Measurements from ENCODE around the gene RASSF10. TPM values are rescaled to one million over a fixed set of nuclear protein-coding genes. Genes with fewer than 3 reads are reported as not detected.

RASSF10 gene
- total RNA-seq, 1 experiment from 2014 or later = 3.2 TPM

DNA sequence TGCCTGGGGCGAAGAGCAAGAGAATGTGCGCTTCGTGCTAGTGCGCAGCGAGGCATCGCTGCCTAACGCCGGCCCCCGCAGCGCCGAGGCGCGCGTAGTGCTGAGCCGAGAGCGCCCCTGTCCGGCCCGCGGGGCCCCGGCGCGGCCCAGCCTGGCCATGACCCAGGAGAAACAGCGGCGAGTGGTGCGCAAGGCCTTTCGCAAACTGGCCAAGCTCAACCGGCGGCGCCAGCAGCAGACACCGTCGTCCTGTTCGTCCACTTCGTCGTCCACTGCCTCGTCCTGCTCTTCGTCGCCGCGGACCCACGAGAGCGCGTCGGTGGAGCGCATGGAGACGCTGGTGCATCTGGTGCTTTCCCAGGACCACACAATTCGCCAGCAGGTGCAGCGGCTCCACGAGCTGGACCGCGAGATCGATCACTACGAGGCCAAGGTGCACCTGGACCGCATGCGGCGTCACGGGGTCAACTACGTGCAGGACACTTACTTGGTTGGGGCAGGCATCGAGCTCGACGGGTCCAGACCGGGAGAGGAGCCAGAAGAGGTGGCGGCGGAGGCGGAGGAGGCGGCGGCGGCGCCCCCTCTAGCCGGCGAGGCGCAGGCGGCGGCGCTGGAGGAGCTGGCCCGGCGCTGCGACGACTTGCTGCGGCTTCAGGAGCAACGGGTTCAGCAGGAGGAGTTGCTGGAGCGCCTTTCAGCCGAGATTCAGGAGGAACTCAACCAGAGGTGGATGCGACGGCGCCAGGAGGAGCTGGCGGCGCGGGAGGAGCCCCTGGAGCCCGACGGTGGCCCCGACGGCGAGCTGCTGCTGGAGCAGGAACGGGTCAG, 1.0 kb downstream of the RASSF10 start (continued):
- TF ChIP-seq AR (CRISPR knock-in tag; IDR thresholded peaks at IDR 0.05) = no peak
- TF ChIP-seq NFATC4 (CRISPR knock-in tag; IDR thresholded peaks at IDR 0.05) = no peak
- TF ChIP-seq TCF7 (CRISPR knock-in tag; IDR thresholded peaks at IDR 0.05; ENCODE audit: low read depth) = peak; percentile 94; the same call in 1 of the 2 replicates
- TF ChIP-seq FOXK1 (CRISPR knock-in tag; IDR thresholded peaks at IDR 0.05) = peak; percentile 87
- peak; percentile 90 for TF ChIP-seq CREB1 (CRISPR knock-in tag; IDR thresholded peaks at IDR 0.05)
- peak; percentile 68 for TF ChIP-seq ETV6 (CRISPR knock-in tag; IDR thresholded peaks at IDR 0.05)
- TF ChIP-seq FOXJ3 (CRISPR knock-in tag; IDR thresholded peaks at IDR 0.05; ENCODE audit: borderline replicate concordance) = no peak
- TF ChIP-seq NFYB (CRISPR knock-in tag; conservative IDR thresholded peaks at IDR 0.05; ENCODE audit: low read depth) = peak; percentile 53; the same call in 1 of the 2 replicates
- no peak for TF ChIP-seq PRRX2 (CRISPR knock-in tag; IDR thresholded peaks at IDR 0.05)
- TF ChIP-seq TP53 (CRISPR knock-in tag; IDR thresholded peaks at IDR 0.05) = peak; percentile 92; the same call in 1 of the 2 replicates
- peak; percentile 91 for TF ChIP-seq ATF2 (CRISPR knock-in tag; IDR thresholded peaks at IDR 0.05; ENCODE audit: borderline replicate concordance, low read depth)
- TF ChIP-seq, protein P1, sequence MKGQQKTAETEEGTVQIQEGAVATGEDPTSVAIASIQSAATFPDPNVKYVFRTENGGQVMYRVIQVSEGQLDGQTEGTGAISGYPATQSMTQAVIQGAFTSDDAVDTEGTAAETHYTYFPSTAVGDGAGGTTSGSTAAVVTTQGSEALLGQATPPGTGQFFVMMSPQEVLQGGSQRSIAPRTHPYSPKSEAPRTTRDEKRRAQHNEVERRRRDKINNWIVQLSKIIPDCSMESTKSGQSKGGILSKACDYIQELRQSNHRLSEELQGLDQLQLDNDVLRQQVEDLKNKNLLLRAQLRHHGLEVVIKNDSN (CRISPR knock-in tag; IDR thresholded peaks at IDR 0.05) = peak; percentile 77
- peak; percentile 97 for TF ChIP-seq ARID4B (CRISPR knock-in tag; IDR thresholded peaks at IDR 0.05; ENCODE audit: borderline replicate concordance)
- peak; percentile 95; the same call in 1 of the 2 replicates for TF ChIP-seq ZNF219 (CRISPR knock-in tag; IDR thresholded peaks at IDR 0.05; ENCODE audit: borderline replicate concordance)
- TF ChIP-seq ZNF121 (CRISPR knock-in tag; IDR thresholded peaks at IDR 0.05) = peak; percentile 83; the same call in 1 of the 2 replicates
- no peak for TF ChIP-seq GABPB1 (CRISPR knock-in tag; IDR thresholded peaks at IDR 0.05)
- TF ChIP-seq ZBTB21 (CRISPR knock-in tag; IDR thresholded peaks at IDR 0.05; ENCODE audit: borderline replicate concordance) = peak; percentile 68; the same call in 1 of the 2 replicates
- TF ChIP-seq, protein P2, sequence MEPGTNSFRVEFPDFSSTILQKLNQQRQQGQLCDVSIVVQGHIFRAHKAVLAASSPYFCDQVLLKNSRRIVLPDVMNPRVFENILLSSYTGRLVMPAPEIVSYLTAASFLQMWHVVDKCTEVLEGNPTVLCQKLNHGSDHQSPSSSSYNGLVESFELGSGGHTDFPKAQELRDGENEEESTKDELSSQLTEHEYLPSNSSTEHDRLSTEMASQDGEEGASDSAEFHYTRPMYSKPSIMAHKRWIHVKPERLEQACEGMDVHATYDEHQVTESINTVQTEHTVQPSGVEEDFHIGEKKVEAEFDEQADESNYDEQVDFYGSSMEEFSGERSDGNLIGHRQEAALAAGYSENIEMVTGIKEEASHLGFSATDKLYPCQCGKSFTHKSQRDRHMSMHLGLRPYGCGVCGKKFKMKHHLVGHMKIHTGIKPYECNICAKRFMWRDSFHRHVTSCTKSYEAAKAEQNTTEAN (CRISPR knock-in tag; IDR thresholded peaks at IDR 0.05) = peak; percentile 98
- peak; percentile 58 for TF ChIP-seq ZNF317 (CRISPR knock-in tag; IDR thresholded peaks at IDR 0.05; ENCODE audit: borderline replicate concordance, low read depth)
- TF ChIP-seq NFE2L1 (CRISPR knock-in tag; IDR thresholded peaks at IDR 0.05) = peak; percentile 97
- TF ChIP-seq TEAD1 (CRISPR knock-in tag; IDR thresholded peaks at IDR 0.05) = peak; percentile 90
- peak; percentile 88 for TF ChIP-seq E2F4 (CRISPR knock-in tag; IDR thresholded peaks at IDR 0.05; ENCODE audit: borderline replicate concordance, low read depth)
- TF ChIP-seq MXD4 (CRISPR knock-in tag; IDR thresholded peaks at IDR 0.05; ENCODE audit: borderline replicate concordance) = no peak
